GM15510 (cell line): ENCODE results near the gene STRA8.

ENCODE experiments used
- POLR2A ChIP-seq: IDR thresholded peaks from 3 replicates; pipeline ENCODE4 v1.6.1; 2011; ENCODE audit warnings: borderline replicate concordance; ENCODE audit not compliant: insufficient read length; ENCODE audit errors: extremely low read depth

The STRA8 gene

GRCh38 chr7:135290594-135290993 is 57.0 kb downstream of the STRA8 start:
- TF ChIP-seq POLR2A, result no peak

- no peak for TF ChIP-seq POLR2A
Measured at GRCh38 chr7:135291809-135292253, 58.2 kb downstream of the STRA8 start.

DNA sequence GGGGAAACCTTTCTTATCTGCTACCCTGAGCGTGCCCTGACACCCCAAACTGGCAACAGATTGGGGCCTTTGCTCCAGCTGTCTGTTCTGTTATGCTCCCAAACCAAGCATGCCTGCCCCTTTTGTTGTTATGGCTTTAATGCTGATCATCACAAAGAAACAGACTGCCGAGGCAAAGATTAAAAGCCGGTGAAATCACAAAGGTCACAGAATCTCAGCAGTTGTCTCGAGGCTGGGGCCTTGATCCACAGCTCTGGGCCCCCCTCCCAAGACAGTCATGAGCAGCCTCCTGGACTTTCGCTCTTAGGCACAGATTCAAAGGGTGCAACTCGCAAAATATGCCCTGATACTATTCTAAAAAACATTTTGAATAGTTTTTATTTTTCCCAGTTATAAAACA is 65.6 kb downstream of the STRA8 start:
- TF ChIP-seq POLR2A, result no peak

- TF ChIP-seq POLR2A, result no peak
Measured at GRCh38 chr7:135300913-135301765, 67.5 kb downstream of the STRA8 start.
